HL-60 (cell line): Measurements from ENCODE around the gene ICA1L.
"Not testable (repeated sequence)": the region's sequence is repeated elsewhere in the genome, so short reads cannot be mapped to it uniquely, and the experiment has no call there.

Source experiments
- DNase-seq, 2 experiments: peaks; one replicate each; pipeline ENCODE4 v3.0.0-alpha.2; 2010 to 2020; ENCODE audit warnings: low read depth in 1 of 2, low spot score in 1 of 2
- H3K27ac ChIP-seq: fragments of 250-450 bp; sonication (Bioruptor Pico); replicated peaks from 2 replicates; pipeline ENCODE4 v1.5.1; 2020; ENCODE audit warnings: mild to moderate bottlenecking, moderate library complexity
- H3K27me3 ChIP-seq: fragments of 250-450 bp; sonication (Bioruptor Pico); 2 replicates; pipeline ENCODE4 v1.5.1; 2021; ENCODE audit warnings: mild to moderate bottlenecking, moderate library complexity; ENCODE audit not compliant: insufficient read depth, poor library complexity, severe bottlenecking
- H3K4me3 ChIP-seq: replicated peaks from 2 replicates; pipeline ENCODE4 v1.5.1; 2011; ENCODE audit warnings: mild to moderate bottlenecking, control low read depth, low read length; ENCODE audit not compliant: insufficient read depth
- CTCF ChIP-seq: IDR thresholded peaks from one replicate; pipeline ENCODE4 v1.5.1; 2011; ENCODE audit warnings: low read length, control low read depth, inconsistent platforms; ENCODE audit not compliant: insufficient read depth
- GABPA ChIP-seq: IDR thresholded peaks from 2 replicates; pipeline ENCODE4 v1.6.1; 2012; ENCODE audit warnings: low read depth
- POLR2AphosphoS5 ChIP-seq: IDR thresholded peaks from 2 replicates; pipeline ENCODE4 v1.6.1; 2012; ENCODE audit warnings: low read depth
- REST ChIP-seq: IDR thresholded peaks from 2 replicates; pipeline ENCODE4 v1.6.1; 2012; ENCODE audit warnings: low read depth; ENCODE audit not compliant: insufficient replicate concordance
- SPI1 ChIP-seq: IDR thresholded peaks from 2 replicates; pipeline ENCODE4 v1.6.1; 2012; ENCODE audit warnings: low read depth, mild to moderate bottlenecking, borderline replicate concordance

Gene ICA1L

GRCh38 chr2:202861987-202862386, 9.6 kb downstream of the ICA1L start:
- no peak for TF ChIP-seq CTCF
- no peak for TF ChIP-seq REST
- no peak for TF ChIP-seq GABPA
- no peak for TF ChIP-seq SPI1
- no peak for TF ChIP-seq POLR2AphosphoS5
- DNase-seq: no peak
- Histone ChIP-seq H3K4me3 (no peak overlapping the region), H3K27me3 (no peaks in the 10 kb centered on the region), H3K27ac (no peak overlapping the region)

GRCh38 chr2:202858601-202859000, 13.0 kb downstream of the ICA1L start:
- no peak for TF ChIP-seq SPI1
- TF ChIP-seq REST: no peak
- no peak for TF ChIP-seq GABPA
- no peak for TF ChIP-seq CTCF
- no peak for TF ChIP-seq POLR2AphosphoS5
- no peak for DNase-seq
- no peaks in the 10 kb centered on the region for H3K27me3 ChIP-seq
- no peak overlapping the region for H3K4me3 ChIP-seq
- no peak overlapping the region for H3K27ac ChIP-seq

GRCh38 chr2:202849343-202849742, 22.2 kb downstream of the ICA1L start:
- not testable (repeated sequence) for H3K27me3 ChIP-seq, DNase-seq, H3K4me3 ChIP-seq
- peak overlapping the region; percentile 50 for H3K27ac ChIP-seq

- no peaks in the 10 kb centered on the region for H3K27me3 ChIP-seq
- TF ChIP-seq POLR2AphosphoS5 (0 out of 2 replicates have a peak, but pooled peaks have one; percentile 20), SPI1 (no peak)
- peak overlapping the region; percentile 50 for H3K27ac ChIP-seq
- no peak overlapping the region for H3K4me3 ChIP-seq
- DNase-seq: peak in 1 of 2 experiments; percentile 76
Measured at GRCh38 chr2:202848813-202849212, 22.8 kb downstream of the ICA1L start.

GRCh38 chr2:202847693-202848524, 23.7 kb downstream of the ICA1L start:
- Histone ChIP-seq H3K27me3 (no peaks in the 10 kb centered on the region), H3K27ac (no peak overlapping the region), H3K4me3 (no peak overlapping the region)
- no peak for TF ChIP-seq CTCF
- TF ChIP-seq SPI1: no peak
- TF ChIP-seq REST: no peak
- TF ChIP-seq GABPA: no peak
- no peak for TF ChIP-seq POLR2AphosphoS5
- no peak for DNase-seq
